Measurements from ENCODE around the gene DEK. TPM values are rescaled to one million over a fixed set of nuclear protein-coding genes. Genes with fewer than 3 reads are reported as not detected.

Gene DEK
- total RNA-seq, 1 donor = 156 TPM

DNA sequence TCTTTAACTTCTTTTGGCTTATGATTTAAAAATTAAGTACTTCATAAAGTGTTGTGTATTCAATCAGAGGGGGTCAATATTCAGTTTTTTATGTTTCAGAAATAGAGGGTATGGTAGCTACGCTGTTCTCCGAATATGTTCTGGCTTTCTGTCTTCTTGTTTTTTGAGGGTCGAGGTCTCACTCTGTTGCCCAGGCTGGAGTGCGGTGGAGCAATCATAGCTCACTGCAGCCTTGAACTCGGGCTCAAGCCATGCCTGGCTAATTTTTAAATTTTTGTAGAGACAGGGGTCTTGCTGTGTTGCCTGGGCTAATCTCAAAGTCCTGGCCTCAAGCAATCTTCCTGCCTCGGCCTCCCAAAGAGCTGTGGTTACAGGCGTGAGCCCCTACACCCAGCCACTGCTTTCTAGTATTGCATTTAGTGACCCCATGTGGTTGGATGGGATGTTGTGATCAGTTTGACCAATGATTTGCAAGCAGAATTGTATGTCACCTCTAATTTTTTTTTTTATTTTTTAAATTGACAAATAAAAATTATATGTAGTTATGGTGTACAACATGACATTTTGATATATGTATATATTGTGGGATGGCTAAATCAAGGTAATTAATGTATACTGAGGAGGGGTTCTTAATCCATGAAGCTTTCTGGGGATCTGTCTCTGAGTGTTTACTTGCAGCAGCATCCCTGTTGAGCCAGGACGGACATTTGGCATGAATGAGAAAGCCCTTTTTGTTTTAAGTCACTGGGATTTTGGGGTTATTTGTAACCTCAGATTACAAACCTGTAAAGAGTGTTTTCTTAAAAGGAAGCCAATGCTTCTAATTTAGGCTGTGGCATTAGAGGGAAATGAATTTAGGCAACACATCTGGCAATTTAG lies 38.5 kb upstream of the DEK start:
- peak; percentile 19 for DNase-seq (ENCODE audit: low read depth)
- no peak overlapping the region for H3K4me3 ChIP-seq (ENCODE audit: low read depth, low read length)
- no peak for TF ChIP-seq CTCF (IDR thresholded peaks at IDR 0.05; ENCODE audit: insufficient read depth, low read length)

GRCh38 chr6:18293076-18293904 lies 29.0 kb upstream of the DEK start:
- no peak for DNase-seq (ENCODE audit: low read depth)
- TF ChIP-seq CTCF (IDR thresholded peaks at IDR 0.05; ENCODE audit: insufficient read depth, low read length) = no peak
- no peak overlapping the region for H3K4me3 ChIP-seq (ENCODE audit: low read depth, low read length)

GRCh38 chr6:18289283-18289682 lies 25.0 kb upstream of the DEK start:
- TF ChIP-seq CTCF (IDR thresholded peaks at IDR 0.05; ENCODE audit: insufficient read depth, low read length) = no peak
- no peak overlapping the region for H3K4me3 ChIP-seq (ENCODE audit: low read depth, low read length)
- no peak for DNase-seq (ENCODE audit: low read depth)

DNA sequence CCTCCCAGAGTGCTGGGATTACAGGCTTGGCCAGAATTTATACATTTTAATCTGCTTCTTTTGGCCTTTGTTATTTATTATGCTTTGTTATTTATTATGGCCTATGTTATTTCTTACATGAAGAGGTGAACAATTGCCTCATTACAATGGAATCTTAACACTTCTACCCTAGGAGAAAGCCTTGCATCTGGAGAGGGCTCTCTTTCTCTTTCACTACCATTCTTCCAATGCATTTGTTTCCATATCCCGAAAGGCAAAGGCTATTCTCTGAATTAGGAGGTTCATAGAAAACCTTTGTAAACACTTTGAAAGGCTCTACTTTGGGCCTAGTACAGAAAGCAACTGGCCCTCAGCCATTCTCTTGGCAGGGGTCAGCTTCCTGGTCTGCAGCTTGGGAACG lies 19.9 kb upstream of the DEK start:
- DNase-seq (ENCODE audit: low read depth) = no peak
- H3K4me3 ChIP-seq (ENCODE audit: low read depth, low read length) = no peak overlapping the region
- no peak for TF ChIP-seq CTCF (IDR thresholded peaks at IDR 0.05; ENCODE audit: insufficient read depth, low read length)

DNA sequence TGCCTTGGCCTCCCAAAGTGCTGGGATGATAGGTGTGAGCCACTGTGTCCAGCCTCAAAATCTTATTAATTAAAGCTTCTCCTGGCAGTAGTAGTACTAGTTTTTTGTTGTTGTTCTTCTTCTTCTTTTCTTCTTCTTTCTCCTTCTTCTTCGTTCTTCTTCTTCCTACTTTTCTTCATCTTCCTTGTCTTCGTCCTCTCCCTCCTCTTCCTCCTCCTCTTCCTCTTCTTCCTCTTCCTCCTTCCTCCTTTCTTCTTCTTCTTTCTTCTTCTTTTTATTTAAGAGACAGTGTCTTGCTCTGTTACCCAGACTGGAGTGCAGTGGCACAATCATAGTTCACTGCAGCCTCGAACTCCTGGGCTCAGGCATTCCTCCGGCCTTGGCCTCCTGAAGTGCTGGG lies 17.2 kb upstream of the DEK start:
- no peak for TF ChIP-seq CTCF (IDR thresholded peaks at IDR 0.05; ENCODE audit: insufficient read depth, low read length)
- DNase-seq (ENCODE audit: low read depth) = no peak
- no peak overlapping the region for H3K4me3 ChIP-seq (ENCODE audit: low read depth, low read length)

- H3K4me3 ChIP-seq (ENCODE audit: low read depth, low read length) = no peak overlapping the region
- no peak for DNase-seq (ENCODE audit: low read depth)
- TF ChIP-seq CTCF (IDR thresholded peaks at IDR 0.05; ENCODE audit: insufficient read depth, low read length) = no peak
Observed at GRCh38 chr6:18280084-18280483, 15.8 kb upstream of the DEK start.

All from fibroblast of the aortic adventitia (primary cell).